CD14-positive monocyte (primary cell): ENCODE measurements around the gene TRANK1. TPM values are rescaled to one million over a fixed set of nuclear protein-coding genes. Genes with fewer than 3 reads are reported as not detected.

Experiments
- DNase-seq, 3 donors: peaks; one replicate each; pipeline ENCODE4 v3.0.0-alpha.2; 2011 to 2022
- H2AFZ ChIP-seq: 2 replicates; pipeline ENCODE4 v1.6.0; 2012; ENCODE audit warnings: mild to moderate bottlenecking, low read depth, low read length, inconsistent platforms; ENCODE audit not compliant: insufficient read depth, poor library complexity, severe bottlenecking
- H3K27ac ChIP-seq, 2 donors: 1 replicate in 1 of 2; 2 replicates in 1 of 2; pipeline ENCODE4 v1.5.1; 2012 to 2013; ENCODE audit warnings: low read length in 2 of 2, control low read depth in 1 of 2, inconsistent platforms in 1 of 2, low read depth in 1 of 2, mild to moderate bottlenecking in 1 of 2
- H3K27me3 ChIP-seq, 2 donors: one replicate each; pipeline versions ENCODE4 v1.6.0 to v1.6.1; 2011 to 2013; ENCODE audit warnings: low read length in 2 of 2; ENCODE audit not compliant: control insufficient read depth in 2 of 2, insufficient read depth in 2 of 2
- H3K36me3 ChIP-seq, 2 donors: replicated peaks in 1 of 2; 1 replicate in 1 of 2; 2 replicates in 1 of 2; pipeline versions ENCODE4 v1.5.1 to v1.6.1; 2012 to 2013; ENCODE audit warnings: low read length in 2 of 2, control low read depth in 1 of 2, inconsistent platforms in 1 of 2, mild to moderate bottlenecking in 1 of 2; ENCODE audit not compliant: insufficient read depth in 2 of 2, control insufficient read depth in 1 of 2
- H3K4me1 ChIP-seq, 2 donors: 1 replicate in 1 of 2; 2 replicates in 1 of 2; pipeline versions ENCODE4 v1.5.1 to v1.6.1; 2012 to 2013; ENCODE audit warnings: low read length in 2 of 2, control low read depth in 1 of 2, inconsistent platforms in 1 of 2, mild to moderate bottlenecking in 1 of 2, moderate library complexity in 1 of 2; ENCODE audit not compliant: insufficient read depth in 2 of 2, control insufficient read depth in 1 of 2
- H3K4me2 ChIP-seq: replicated peaks from 2 replicates; pipeline ENCODE3; 2012; ENCODE audit warnings: low read length, moderate library complexity, mild to moderate bottlenecking; ENCODE audit not compliant: poor library complexity, severe bottlenecking; ENCODE audit errors: extremely low read depth
- H3K4me3 ChIP-seq, 3 experiments: fragments of 200-600 bp in 1 of 3; sonication (generic) in 1 of 3; replicated peaks in 1 of 3; 1 replicate in 2 of 3; 2 replicates in 1 of 3; pipeline ENCODE4 v1.5.1; 2011 to 2013; ENCODE audit warnings: low read length in 3 of 3, mild to moderate bottlenecking in 3 of 3, control low read depth in 2 of 3, low read depth in 2 of 3, inconsistent platforms in 1 of 3, moderate library complexity in 1 of 3
- H3K79me2 ChIP-seq: 2 replicates; pipeline ENCODE4 v1.6.0; 2012; ENCODE audit warnings: mild to moderate bottlenecking, control low read depth, inconsistent platforms, low read length, moderate library complexity; ENCODE audit not compliant: insufficient read depth
- H3K9ac ChIP-seq: 2 replicates; pipeline ENCODE4 v1.6.0; 2017; ENCODE audit warnings: low read length, mild to moderate bottlenecking; ENCODE audit not compliant: insufficient read depth, poor library complexity, severe bottlenecking
- H3K9me3 ChIP-seq, 2 donors: replicated peaks in 1 of 2; 1 replicate in 1 of 2; 2 replicates in 1 of 2; pipeline versions ENCODE4 v1.5.1 to v1.6.1; 2012 to 2013; ENCODE audit warnings: low read length in 2 of 2, control low read depth in 1 of 2; ENCODE audit not compliant: control insufficient read depth in 1 of 2, insufficient read depth in 1 of 2
- H4K20me1 ChIP-seq: 2 replicates; pipeline ENCODE4 v1.6.0; 2012; ENCODE audit warnings: mild to moderate bottlenecking, low read length, control low read depth, moderate library complexity; ENCODE audit not compliant: insufficient read depth
- H3K27ac Mint-ChIP-seq, 7 donors: one replicate each; pipeline ENCODE4 v1.8.0; 2020; ENCODE audit warnings: mild to moderate bottlenecking in 7 of 7, mixed read lengths in 7 of 7, moderate library complexity in 6 of 7, inconsistent platforms in 2 of 7
- H3K27me3 Mint-ChIP-seq, 3 donors: one replicate each; pipeline ENCODE4 v1.8.0; 2021 to 2022; ENCODE audit warnings: low read depth in 3 of 3, mild to moderate bottlenecking in 3 of 3, mixed read lengths in 3 of 3, moderate library complexity in 3 of 3, inconsistent platforms in 1 of 3
- H3K36me3 Mint-ChIP-seq, 2 donors: one replicate each; pipeline ENCODE4 v1.8.0; 2020; ENCODE audit warnings: mixed read lengths in 2 of 2, inconsistent platforms in 1 of 2, mild to moderate bottlenecking in 1 of 2
- H3K4me1 Mint-ChIP-seq: one replicate; pipeline ENCODE4 v1.8.0; 2020; ENCODE audit warnings: mild to moderate bottlenecking, mixed read lengths
- H3K4me3 Mint-ChIP-seq, 2 donors: one replicate each; pipeline ENCODE4 v1.8.0; 2020; ENCODE audit warnings: mild to moderate bottlenecking in 2 of 2, mixed read lengths in 2 of 2, moderate library complexity in 1 of 2
- H3K9me3 Mint-ChIP-seq, 7 donors: one replicate each; pipeline ENCODE4 v1.8.0; 2020 to 2022; ENCODE audit warnings: mixed read lengths in 7 of 7, mild to moderate bottlenecking in 6 of 7, moderate library complexity in 6 of 7, inconsistent platforms in 2 of 7
- WGBS: methylation state at CpG from one replicate; pipeline ENCODE4 v1.1.5; 2013; ENCODE audit warnings: missing lambda C conversion rate; ENCODE audit not compliant: insufficient coverage; 5-methylcytosine and 5-hydroxymethylcytosine counted together
- intact Hi-C, 2 donors: fragments of 100-400 bp; cut with micrococcal nuclease; formaldehyde crosslinking; loops; one replicate each; pipeline versions ENCODE4 v1.15.0 to v1.15.1; 2023
- polyA plus RNA-seq, 3 donors: library from polyadenylated mRNA; depleted of rRNA in 1 of 3; unstranded in 2 of 3; stranded (reverse) in 1 of 3; fragments of 300-500 nt in 2 of 3; fragments of >200 nt in 1 of 3; fragmentation: Illumina TruSeq in 2 of 3; gene quantifications; 1 replicate in 2 of 3; 2 replicates in 1 of 3; pipeline ENCODE4 v1.2.3, GENCODE V29; 2012 to 2021
- TF ChIP-seq, protein P1 (sequence below): fragments of 200-600 bp; IDR thresholded peaks from one replicate; pipeline ENCODE4 v1.8.0; 2022; ENCODE audit warnings: antibody characterized with exemption, mild to moderate bottlenecking

TRANK1 gene
- polyA plus RNA-seq, 3 donors: 2.8 to 6.3 (median 5.8) TPM

DNA sequence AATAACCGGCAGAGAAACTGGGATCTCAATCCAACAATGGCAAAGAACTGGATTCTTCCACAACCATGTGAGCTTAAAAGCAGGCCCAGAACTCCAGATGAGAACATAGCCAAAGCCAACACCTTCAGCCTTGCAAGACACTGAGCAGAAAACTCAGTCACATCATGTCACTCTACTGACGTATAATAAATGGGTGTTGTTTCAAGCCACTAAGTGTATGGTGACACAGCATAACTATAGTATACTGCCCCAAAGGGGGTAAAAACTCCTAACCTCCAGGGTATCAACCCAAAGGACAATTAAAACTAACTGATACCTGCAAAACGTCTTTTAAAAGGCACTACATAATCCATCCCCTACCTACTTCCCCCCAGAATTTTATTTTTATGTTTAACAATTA is 69.5 kb downstream of the TRANK1 start:
- Mint-ChIP-seq H3K36me3 (peaks cover 0 to 17% of the 10 kb centered on the region in 2 donors), H3K4me1 (peaks cover 13% of the 10 kb centered on the region), H3K4me3 (no peak overlapping the region), H3K27me3 (no peaks in the 10 kb centered on the region), H3K9me3 (no peaks in the 10 kb centered on the region), H3K27ac (no peak overlapping the region)
- H3K4me3 ChIP-seq: no peak overlapping the region
- H3K36me3 ChIP-seq: no peaks in the 10 kb centered on the region
- H3K4me2 ChIP-seq: no peak overlapping the region
- no peak for DNase-seq
- intact Hi-C loops: no loop called here
- no peak overlapping the region for H3K9ac ChIP-seq
- no peaks in the 10 kb centered on the region for H3K79me2 ChIP-seq
- no peak overlapping the region for H2AFZ ChIP-seq
- H3K4me1 ChIP-seq: peaks cover 10 to 13% of the 10 kb centered on the region in 2 donors
- H3K27ac ChIP-seq: no peak overlapping the region
- H3K9me3 ChIP-seq: no peaks in the 10 kb centered on the region
- no peaks in the 10 kb centered on the region for H4K20me1 ChIP-seq
- TF ChIP-seq, protein P1, sequence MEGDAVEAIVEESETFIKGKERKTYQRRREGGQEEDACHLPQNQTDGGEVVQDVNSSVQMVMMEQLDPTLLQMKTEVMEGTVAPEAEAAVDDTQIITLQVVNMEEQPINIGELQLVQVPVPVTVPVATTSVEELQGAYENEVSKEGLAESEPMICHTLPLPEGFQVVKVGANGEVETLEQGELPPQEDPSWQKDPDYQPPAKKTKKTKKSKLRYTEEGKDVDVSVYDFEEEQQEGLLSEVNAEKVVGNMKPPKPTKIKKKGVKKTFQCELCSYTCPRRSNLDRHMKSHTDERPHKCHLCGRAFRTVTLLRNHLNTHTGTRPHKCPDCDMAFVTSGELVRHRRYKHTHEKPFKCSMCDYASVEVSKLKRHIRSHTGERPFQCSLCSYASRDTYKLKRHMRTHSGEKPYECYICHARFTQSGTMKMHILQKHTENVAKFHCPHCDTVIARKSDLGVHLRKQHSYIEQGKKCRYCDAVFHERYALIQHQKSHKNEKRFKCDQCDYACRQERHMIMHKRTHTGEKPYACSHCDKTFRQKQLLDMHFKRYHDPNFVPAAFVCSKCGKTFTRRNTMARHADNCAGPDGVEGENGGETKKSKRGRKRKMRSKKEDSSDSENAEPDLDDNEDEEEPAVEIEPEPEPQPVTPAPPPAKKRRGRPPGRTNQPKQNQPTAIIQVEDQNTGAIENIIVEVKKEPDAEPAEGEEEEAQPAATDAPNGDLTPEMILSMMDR: no peak
- H3K27me3 ChIP-seq: no peaks in the 10 kb centered on the region
- WGBS: 100% methylated on average over 1 of the region's 3 CpGs

DNA sequence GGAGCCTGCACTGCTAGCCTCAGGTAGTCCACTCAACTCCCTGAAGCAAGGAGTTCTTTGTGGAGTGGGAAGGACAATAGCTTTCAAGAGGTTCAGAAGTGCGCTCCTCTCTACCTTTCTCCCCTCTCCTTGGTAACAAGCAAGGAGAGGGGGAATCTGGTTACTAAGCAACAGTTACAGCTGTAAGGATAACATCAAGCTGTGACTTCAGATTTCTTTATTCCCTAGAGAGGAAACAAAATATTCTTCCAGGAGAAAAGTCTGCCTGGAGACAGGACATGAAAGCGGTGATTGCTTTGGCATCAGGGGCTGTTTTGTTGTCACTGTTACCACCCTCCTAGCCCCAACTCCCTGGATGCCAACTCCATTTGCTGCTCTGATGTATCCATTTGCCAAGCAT is 70.4 kb downstream of the TRANK1 start:
- Mint-ChIP-seq H3K27ac (peak overlapping the region in 1 of 7 donors; percentile 4), H3K4me1 (peaks cover 13% of the 10 kb centered on the region), H3K9me3 (no peaks in the 10 kb centered on the region), H3K4me3 (no peak overlapping the region), H3K27me3 (no peaks in the 10 kb centered on the region), H3K36me3 (peaks cover 0 to 19% of the 10 kb centered on the region in 2 donors)
- DNase-seq: no peak
- TF ChIP-seq, protein P1: no peak
- WGBS: 100% methylated on average over 1 of the region's 2 CpGs
- H3K4me1 ChIP-seq: peaks cover 10 to 13% of the 10 kb centered on the region in 2 donors
- no peak overlapping the region for H3K4me2 ChIP-seq
- no peaks in the 10 kb centered on the region for H3K36me3 ChIP-seq
- no peaks in the 10 kb centered on the region for H3K27me3 ChIP-seq
- no peaks in the 10 kb centered on the region for H3K79me2 ChIP-seq
- no peak overlapping the region for H2AFZ ChIP-seq
- H3K4me3 ChIP-seq: no peak overlapping the region
- intact Hi-C loops: no loop called here
- H4K20me1 ChIP-seq: no peaks in the 10 kb centered on the region
- no peak overlapping the region for H3K27ac ChIP-seq
- no peaks in the 10 kb centered on the region for H3K9me3 ChIP-seq
- H3K9ac ChIP-seq: no peak overlapping the region
